Measurements from ENCODE around the gene SLCO4A1. TPM values are rescaled to one million over a fixed set of nuclear protein-coding genes. Genes with fewer than 3 reads are reported as not detected.

The SLCO4A1 gene
- total and polyA plus RNA-seq, 2 donors (not counting 1 experiment from before 2014, with no cell fraction given), result 2.1 to 79.5 TPM

- Histone ChIP-seq H3K9ac (ENCODE audit: low read length) (no peak overlapping the region), H3K4me3 (ENCODE audit: control extremely low read depth in 1 of 5, extremely low read depth in 1 of 5, insufficient read depth in 1 of 5, low read depth in 2 of 5, low read length in 4 of 5) (no peak overlapping the region), H3K4me1 (ENCODE audit: control insufficient read depth in 2 of 2, insufficient read depth in 2 of 2, low read length in 2 of 2) (peaks cover 12 to 16% of the 10 kb centered on the region in 2 donors), H3K79me2 (ENCODE audit: control insufficient read depth, insufficient read depth, low read length) (no peaks in the 10 kb centered on the region), H3K4me2 (replicated peaks; ENCODE audit: low read depth, low read length, poor library complexity, severe bottlenecking) (no peak overlapping the region), H3K9me3 (ENCODE audit: control extremely low read depth in 1 of 3, control insufficient read depth in 2 of 3, insufficient read depth in 1 of 3, low read length in 2 of 3) (peaks cover 0 to 22% (median 0%) of the 10 kb centered on the region in 3 donors), H3K36me3 (replicated peaks in 1 of 2; ENCODE audit: control extremely low read depth in 1 of 2, control insufficient read depth in 1 of 2, extremely low read depth in 1 of 2, insufficient read depth in 2 of 2, low read length in 1 of 2) (no peaks in the 10 kb centered on the region), H3K27me3 (replicated peaks in 1 of 4; ENCODE audit: control extremely low read depth in 1 of 4, control insufficient read depth in 3 of 4, insufficient read depth in 4 of 4, low read length in 3 of 4) (peaks cover 0 to 23% (median 6%) of the 10 kb centered on the region in 4 experiments), H3K27ac (ENCODE audit: low read length in 2 of 2) (no peak overlapping the region), H2AFZ (ENCODE audit: insufficient read depth, low read depth, low read length, poor library complexity, severe bottlenecking) (no peak overlapping the region), H4K20me1 (ENCODE audit: control insufficient read depth, insufficient read depth, low read length, poor library complexity, severe bottlenecking) (no peaks in the 10 kb centered on the region)
- Mint-ChIP-seq H3K9me3 (ENCODE audit: insufficient read depth) (no peaks in the 10 kb centered on the region), H3K4me3 (no peak overlapping the region), H3K27me3 (peaks cover 26% of the 10 kb centered on the region), H3K27ac (no peak overlapping the region), H3K4me1 (peaks cover 28% of the 10 kb centered on the region)
- WGBS (ENCODE audit: insufficient coverage), result 86% methylated on average over 3 of the region's 4 CpGs
- intact Hi-C loops (cut with micrococcal nuclease), result no loop called here
- CTCF ChIA-PET, result interaction anchor here (0.7 to 1.0 kb wide), 2 partner anchors 21 to 58 kb away, joined by 3 to 4 read pairs; no protein-coding TSS in a partner anchor
- DNase-seq (no peak), ATAC-seq (ENCODE audit: low read depth) (no peak)
- TF ChIP-seq, protein P1, sequence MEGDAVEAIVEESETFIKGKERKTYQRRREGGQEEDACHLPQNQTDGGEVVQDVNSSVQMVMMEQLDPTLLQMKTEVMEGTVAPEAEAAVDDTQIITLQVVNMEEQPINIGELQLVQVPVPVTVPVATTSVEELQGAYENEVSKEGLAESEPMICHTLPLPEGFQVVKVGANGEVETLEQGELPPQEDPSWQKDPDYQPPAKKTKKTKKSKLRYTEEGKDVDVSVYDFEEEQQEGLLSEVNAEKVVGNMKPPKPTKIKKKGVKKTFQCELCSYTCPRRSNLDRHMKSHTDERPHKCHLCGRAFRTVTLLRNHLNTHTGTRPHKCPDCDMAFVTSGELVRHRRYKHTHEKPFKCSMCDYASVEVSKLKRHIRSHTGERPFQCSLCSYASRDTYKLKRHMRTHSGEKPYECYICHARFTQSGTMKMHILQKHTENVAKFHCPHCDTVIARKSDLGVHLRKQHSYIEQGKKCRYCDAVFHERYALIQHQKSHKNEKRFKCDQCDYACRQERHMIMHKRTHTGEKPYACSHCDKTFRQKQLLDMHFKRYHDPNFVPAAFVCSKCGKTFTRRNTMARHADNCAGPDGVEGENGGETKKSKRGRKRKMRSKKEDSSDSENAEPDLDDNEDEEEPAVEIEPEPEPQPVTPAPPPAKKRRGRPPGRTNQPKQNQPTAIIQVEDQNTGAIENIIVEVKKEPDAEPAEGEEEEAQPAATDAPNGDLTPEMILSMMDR (IDR thresholded peaks at IDR 0.05), result no peak
- no peak for TF ChIP-seq EZH2 (IDR thresholded peaks at IDR 0.05; ENCODE audit: borderline replicate concordance, insufficient read depth, low read depth, low read length, poor library complexity, severe bottlenecking)
- POLR2A ChIA-PET, result no interaction called here
Measured at GRCh38 chr20:62595069-62595468, 47.2 kb upstream of the SLCO4A1 start.

DNA sequence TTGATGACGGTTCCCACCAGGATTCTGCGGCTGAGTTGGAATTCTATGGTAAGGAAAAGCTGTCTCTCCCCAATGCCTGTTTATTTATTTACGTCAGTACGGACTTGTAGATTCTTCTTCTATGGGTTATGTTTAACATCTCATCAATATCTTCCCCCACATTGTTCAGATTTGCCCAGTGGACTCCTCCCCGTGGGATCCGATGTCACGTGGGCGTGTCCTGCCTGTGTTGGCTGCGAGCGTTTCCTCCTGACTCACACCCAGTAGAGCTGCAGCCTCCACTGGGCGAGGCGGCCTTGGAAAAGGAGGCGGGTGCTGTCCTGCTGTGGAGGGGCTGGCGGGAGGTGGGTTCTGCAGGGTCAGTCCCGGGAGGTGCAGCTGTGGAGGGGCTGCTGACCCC is 46.8 kb upstream of the SLCO4A1 start:
- DNase-seq (no peak), ATAC-seq (ENCODE audit: low read depth) (no peak)
- CTCF ChIA-PET, result interaction anchor here (0.7 to 1.0 kb wide), 2 partner anchors 21 to 58 kb away, joined by 3 to 4 read pairs; no protein-coding TSS in a partner anchor
- peaks cover 12 to 16% of the 10 kb centered on the region in 2 donors for H3K4me1 ChIP-seq (ENCODE audit: control insufficient read depth in 2 of 2, insufficient read depth in 2 of 2, low read length in 2 of 2)
- H4K20me1 ChIP-seq (ENCODE audit: control insufficient read depth, insufficient read depth, low read length, poor library complexity, severe bottlenecking), result no peaks in the 10 kb centered on the region
- 75% methylated on average over 5 of the region's 15 CpGs for WGBS (ENCODE audit: insufficient coverage)
- POLR2A ChIA-PET, result no interaction called here
- no peak overlapping the region for H3K4me3 ChIP-seq (ENCODE audit: control extremely low read depth in 1 of 5, extremely low read depth in 1 of 5, insufficient read depth in 1 of 5, low read depth in 2 of 5, low read length in 4 of 5)
- Mint-ChIP-seq H3K27me3 (peaks cover 26% of the 10 kb centered on the region), H3K4me3 (no peak overlapping the region), H3K27ac (no peak overlapping the region), H3K9me3 (ENCODE audit: insufficient read depth) (no peaks in the 10 kb centered on the region), H3K4me1 (peaks cover 28% of the 10 kb centered on the region)
- intact Hi-C loops (cut with micrococcal nuclease), result no loop called here
- peaks cover 0 to 22% (median 0%) of the 10 kb centered on the region in 3 donors for H3K9me3 ChIP-seq (ENCODE audit: control extremely low read depth in 1 of 3, control insufficient read depth in 2 of 3, insufficient read depth in 1 of 3, low read length in 2 of 3)
- H3K4me2 ChIP-seq (replicated peaks; ENCODE audit: low read depth, low read length, poor library complexity, severe bottlenecking), result no peak overlapping the region
- peaks cover 0 to 23% (median 6%) of the 10 kb centered on the region in 4 experiments for H3K27me3 ChIP-seq (replicated peaks in 1 of 4; ENCODE audit: control extremely low read depth in 1 of 4, control insufficient read depth in 3 of 4, insufficient read depth in 4 of 4, low read length in 3 of 4)
- no peak overlapping the region for H3K27ac ChIP-seq (ENCODE audit: low read length in 2 of 2)
- H3K79me2 ChIP-seq (ENCODE audit: control insufficient read depth, insufficient read depth, low read length), result no peaks in the 10 kb centered on the region
- no peak overlapping the region for H3K9ac ChIP-seq (ENCODE audit: low read length)
- no peak overlapping the region for H2AFZ ChIP-seq (ENCODE audit: insufficient read depth, low read depth, low read length, poor library complexity, severe bottlenecking)
- TF ChIP-seq, protein P1 (IDR thresholded peaks at IDR 0.05), result no peak
- no peak for TF ChIP-seq EZH2 (IDR thresholded peaks at IDR 0.05; ENCODE audit: borderline replicate concordance, insufficient read depth, low read depth, low read length, poor library complexity, severe bottlenecking)
- no peaks in the 10 kb centered on the region for H3K36me3 ChIP-seq (replicated peaks in 1 of 2; ENCODE audit: control extremely low read depth in 1 of 2, control insufficient read depth in 1 of 2, extremely low read depth in 1 of 2, insufficient read depth in 2 of 2, low read length in 1 of 2)

All from B cell (primary cell).